Natural killer cell (primary cell): Measurements from ENCODE around the gene TFAP2B. TPM values are rescaled to one million over a fixed set of nuclear protein-coding genes. Genes with fewer than 3 reads are reported as not detected.

ENCODE experiments used
- ATAC-seq, 3 donors: fragments of 150-1000 bp in 2 of 3; fragments of 200-7000 bp in 1 of 3; cut with Tn5 transposase; 1 replicate in 1 of 3; 2 replicates in 2 of 3; pipeline ENCODE4 v1.10.0; 2021; ENCODE audit warnings: mild to moderate bottlenecking in 2 of 3, moderate library complexity in 2 of 3
- DNase-seq, 2 donors: peaks; one replicate each; pipeline versions ENCODE4 v3.0.0 to v3.0.0-alpha.2; 2013 to 2021; ENCODE audit warnings: mixed read lengths in 1 of 2
- H3K27ac ChIP-seq: one replicate; pipeline ENCODE4 v1.5.1; 2013; ENCODE audit warnings: mild to moderate bottlenecking, low read length
- H3K27me3 ChIP-seq: one replicate; pipeline ENCODE4 v1.6.1; 2013; ENCODE audit warnings: low read length; ENCODE audit not compliant: control insufficient read depth, insufficient read depth
- H3K36me3 ChIP-seq: one replicate; pipeline ENCODE4 v1.6.1; 2013; ENCODE audit warnings: low read length; ENCODE audit not compliant: control insufficient read depth, insufficient read depth
- H3K4me1 ChIP-seq: one replicate; pipeline ENCODE4 v1.6.1; 2013; ENCODE audit warnings: low read length; ENCODE audit not compliant: control insufficient read depth, insufficient read depth
- H3K4me3 ChIP-seq: one replicate; pipeline ENCODE4 v1.5.1; 2013; ENCODE audit warnings: low read length
- H3K9me3 ChIP-seq: one replicate; pipeline ENCODE4 v1.6.1; 2013; ENCODE audit warnings: low read length; ENCODE audit not compliant: control insufficient read depth, insufficient read depth
- H3K27ac Mint-ChIP-seq, 2 donors: one replicate each; pipeline ENCODE4 v1.8.0; 2022; ENCODE audit warnings: mild to moderate bottlenecking in 2 of 2, mixed read lengths in 2 of 2, moderate library complexity in 1 of 2
- H3K27me3 Mint-ChIP-seq, 2 donors: one replicate each; pipeline ENCODE4 v1.8.0; 2022; ENCODE audit warnings: low read depth in 2 of 2, mixed read lengths in 2 of 2
- H3K36me3 Mint-ChIP-seq: one replicate; pipeline ENCODE4 v1.8.0; 2022; ENCODE audit warnings: mixed read lengths
- H3K4me1 Mint-ChIP-seq, 2 donors: one replicate each; pipeline ENCODE4 v1.8.0; 2022; ENCODE audit warnings: mixed read lengths in 2 of 2
- H3K4me3 Mint-ChIP-seq: one replicate; pipeline ENCODE4 v1.8.0; 2022; ENCODE audit warnings: mild to moderate bottlenecking, moderate library complexity, mixed read lengths
- H3K9me3 Mint-ChIP-seq, 2 donors: one replicate each; pipeline ENCODE4 v1.8.0; 2022; ENCODE audit warnings: mixed read lengths in 2 of 2
- WGBS: methylation state at CpG from one replicate; pipeline ENCODE4 v1.1.7; 2013; ENCODE audit warnings: missing lambda C conversion rate; ENCODE audit not compliant: insufficient coverage; 5-methylcytosine and 5-hydroxymethylcytosine counted together
- intact Hi-C: fragments of 100-400 bp; cut with micrococcal nuclease; formaldehyde crosslinking; loops from one replicate; pipeline ENCODE4 v1.14.2; 2022
- total RNA-seq, 4 donors: library from RNA; stranded (reverse); fragments of 120-200 nt in 1 of 4; gene quantifications; one replicate each; pipeline versions ENCODE4 v1.2.3 to v1.2.4, GENCODE V29; 2013 to 2022
- TF ChIP-seq, protein P1 (sequence below): fragments of 200-600 bp; IDR thresholded peaks from one replicate; pipeline ENCODE4 v1.8.0; 2022; ENCODE audit warnings: antibody characterized with exemption

Gene TFAP2B
- total RNA-seq, 3 donors from 2014 or later (not counting 1 experiment from before 2014, with no cell fraction given), result not detected

GRCh38 chr6:50834929-50835410 lies 16.3 kb downstream of the TFAP2B start:
- Mint-ChIP-seq H3K36me3 (peaks cover 22% of the 10 kb centered on the region), H3K27ac (no peak overlapping the region), H3K27me3 (peaks cover 41 to 67% of the 10 kb centered on the region in 2 donors), H3K4me3 (no peak overlapping the region), H3K9me3 (peaks cover 2 to 11% of the 10 kb centered on the region in 2 donors), H3K4me1 (no peaks in the 10 kb centered on the region)
- Histone ChIP-seq H3K4me1 (no peaks in the 10 kb centered on the region), H3K36me3 (no peaks in the 10 kb centered on the region), H3K4me3 (no peak overlapping the region), H3K27me3 (peaks cover 14% of the 10 kb centered on the region), H3K9me3 (no peaks in the 10 kb centered on the region), H3K27ac (no peak overlapping the region)
- intact Hi-C loops, result no loop called here
- TF ChIP-seq, protein P1, sequence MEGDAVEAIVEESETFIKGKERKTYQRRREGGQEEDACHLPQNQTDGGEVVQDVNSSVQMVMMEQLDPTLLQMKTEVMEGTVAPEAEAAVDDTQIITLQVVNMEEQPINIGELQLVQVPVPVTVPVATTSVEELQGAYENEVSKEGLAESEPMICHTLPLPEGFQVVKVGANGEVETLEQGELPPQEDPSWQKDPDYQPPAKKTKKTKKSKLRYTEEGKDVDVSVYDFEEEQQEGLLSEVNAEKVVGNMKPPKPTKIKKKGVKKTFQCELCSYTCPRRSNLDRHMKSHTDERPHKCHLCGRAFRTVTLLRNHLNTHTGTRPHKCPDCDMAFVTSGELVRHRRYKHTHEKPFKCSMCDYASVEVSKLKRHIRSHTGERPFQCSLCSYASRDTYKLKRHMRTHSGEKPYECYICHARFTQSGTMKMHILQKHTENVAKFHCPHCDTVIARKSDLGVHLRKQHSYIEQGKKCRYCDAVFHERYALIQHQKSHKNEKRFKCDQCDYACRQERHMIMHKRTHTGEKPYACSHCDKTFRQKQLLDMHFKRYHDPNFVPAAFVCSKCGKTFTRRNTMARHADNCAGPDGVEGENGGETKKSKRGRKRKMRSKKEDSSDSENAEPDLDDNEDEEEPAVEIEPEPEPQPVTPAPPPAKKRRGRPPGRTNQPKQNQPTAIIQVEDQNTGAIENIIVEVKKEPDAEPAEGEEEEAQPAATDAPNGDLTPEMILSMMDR, result no peak
- DNase-seq (no peak), ATAC-seq (no peak)
- 78% methylated on average over 5 of the region's 5 CpGs for WGBS

DNA sequence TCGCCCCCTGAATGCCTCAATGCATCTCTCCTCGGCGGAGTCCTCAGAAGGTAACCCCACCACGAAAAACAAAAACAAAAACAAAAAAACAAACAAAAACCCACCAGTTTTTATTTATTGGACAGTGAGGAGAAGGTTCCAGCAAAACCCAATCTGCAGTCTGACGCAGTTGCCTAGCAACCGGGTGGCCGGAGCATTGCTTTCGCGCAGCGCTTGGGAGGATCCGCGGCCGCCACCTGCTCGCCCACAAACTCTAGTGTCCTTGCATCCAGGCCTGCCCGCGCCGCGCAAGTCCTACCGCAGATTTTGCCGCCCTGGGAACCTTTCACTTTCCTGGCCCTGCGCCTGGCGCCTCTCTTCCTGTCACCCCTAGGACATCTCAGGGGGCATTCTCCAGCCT lies 17.6 kb downstream of the TFAP2B start:
- H3K27me3 Mint-ChIP-seq, result peaks cover 50 to 72% of the 10 kb centered on the region in 2 donors
- H3K27me3 ChIP-seq, result peaks cover 14% of the 10 kb centered on the region

GRCh38 chr6:50837589-50838445 lies 19.1 kb downstream of the TFAP2B start:
- Mint-ChIP-seq H3K27ac (no peak overlapping the region), H3K9me3 (peaks cover 0 to 11% of the 10 kb centered on the region in 2 donors), H3K27me3 (peaks cover 59 to 79% of the 10 kb centered on the region in 2 donors), H3K36me3 (peaks cover 26% of the 10 kb centered on the region), H3K4me3 (no peak overlapping the region), H3K4me1 (no peaks in the 10 kb centered on the region)
- no peaks in the 10 kb centered on the region for H3K9me3 ChIP-seq
- no peak overlapping the region for H3K4me3 ChIP-seq
- no peaks in the 10 kb centered on the region for H3K36me3 ChIP-seq
- H3K27ac ChIP-seq, result no peak overlapping the region
- TF ChIP-seq, protein P1, result no peak
- H3K4me1 ChIP-seq, result no peaks in the 10 kb centered on the region
- intact Hi-C loops, result no loop called here
- no peak for ATAC-seq
- no peak for DNase-seq
- 9% methylated on average over 14 of the region's 14 CpGs for WGBS
- H3K27me3 ChIP-seq, result peaks cover 19% of the 10 kb centered on the region

More for the DNA sequence above, 17.6 kb downstream of the TFAP2B start:
- 7% methylated on average over 20 of the region's 22 CpGs for WGBS
- H3K9me3 ChIP-seq, result no peaks in the 10 kb centered on the region
- H3K4me1 ChIP-seq, result no peaks in the 10 kb centered on the region
- DNase-seq (no peak), ATAC-seq (no peak)
- intact Hi-C loops, result no loop called here
- TF ChIP-seq, protein P1, result no peak
- no peak overlapping the region for H3K4me3 ChIP-seq
- H3K27ac Mint-ChIP-seq, result no peak overlapping the region
- H3K36me3 Mint-ChIP-seq, result peaks cover 26% of the 10 kb centered on the region
- H3K4me1 Mint-ChIP-seq, result no peaks in the 10 kb centered on the region
- H3K27ac ChIP-seq, result no peak overlapping the region
- H3K4me3 Mint-ChIP-seq, result no peak overlapping the region
- no peaks in the 10 kb centered on the region for H3K36me3 ChIP-seq
- H3K9me3 Mint-ChIP-seq, result peaks cover 2 to 11% of the 10 kb centered on the region in 2 donors
